Measurements from ENCODE around the gene DHDDS. TPM values are rescaled to one million over a fixed set of nuclear protein-coding genes. Genes with fewer than 3 reads are reported as not detected.

DHDDS gene
- total RNA-seq, 2 experiments from 2014 or later, result 39.0 to 45.1 TPM

DNA sequence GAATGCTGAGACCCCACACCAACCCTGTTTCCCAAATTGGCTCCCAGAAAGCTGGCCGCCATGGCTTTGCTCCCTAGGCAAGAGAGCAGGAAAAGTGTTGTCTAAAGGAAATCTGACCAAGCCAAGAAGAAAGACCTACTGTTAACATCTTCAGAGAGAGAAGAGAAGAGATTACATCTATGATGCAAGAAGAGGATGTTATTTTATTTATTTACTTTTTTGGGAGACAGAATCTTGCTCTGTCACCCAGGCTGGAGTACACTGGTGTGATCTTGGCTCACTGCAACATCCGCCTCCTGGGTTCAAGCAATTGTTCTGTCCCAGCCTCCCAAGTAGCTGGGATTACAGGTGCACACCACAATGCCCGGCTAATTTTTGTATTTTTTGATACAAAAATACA, 61.8 kb downstream of the DHDDS start:
- no peak overlapping the region for H3K27ac ChIP-seq (ENCODE audit: low read depth, low read length, poor library complexity, severe bottlenecking)
- H3K4me3 ChIP-seq (ENCODE audit: low read depth, low read length, poor library complexity, severe bottlenecking), result no peak overlapping the region
- H2AFZ ChIP-seq (ENCODE audit: low read length), result no peak overlapping the region
- no peak overlapping the region for H3K4me2 ChIP-seq (ENCODE audit: low read length)
- no peaks in the 10 kb centered on the region for H3K36me3 ChIP-seq (ENCODE audit: insufficient read depth, low read length)
- BruUV-seq (replicated peaks), result no TSS peak
- ChIA-PET CTCF (ENCODE audit: unreplicated experiment) (no interaction called here), POLR2A (no interaction called here)
- peaks cover 16% of the 10 kb centered on the region for H3K4me1 ChIP-seq (ENCODE audit: insufficient read depth, low read length, poor library complexity, severe bottlenecking)
- intact Hi-C loops (cut with micrococcal nuclease; ENCODE audit: unreplicated experiment), result no loop called here
- H4K20me1 ChIP-seq (ENCODE audit: insufficient read depth, low read length), result no peaks in the 10 kb centered on the region
- no peak for DNase-seq (ENCODE audit: low spot score)
- H3K9me2 ChIP-seq (ENCODE audit: insufficient read depth, low read length), result no peaks in the 10 kb centered on the region
- H3K79me2 ChIP-seq (ENCODE audit: insufficient read depth, low read depth, low read length), result no peaks in the 10 kb centered on the region
- no peak for TF ChIP-seq EZH2phosphoT487 (IDR thresholded peaks at IDR 0.05; ENCODE audit: borderline replicate concordance, low read depth, low read length)
- no peaks in the 10 kb centered on the region for H3K9me3 ChIP-seq (ENCODE audit: low read length)

DNA sequence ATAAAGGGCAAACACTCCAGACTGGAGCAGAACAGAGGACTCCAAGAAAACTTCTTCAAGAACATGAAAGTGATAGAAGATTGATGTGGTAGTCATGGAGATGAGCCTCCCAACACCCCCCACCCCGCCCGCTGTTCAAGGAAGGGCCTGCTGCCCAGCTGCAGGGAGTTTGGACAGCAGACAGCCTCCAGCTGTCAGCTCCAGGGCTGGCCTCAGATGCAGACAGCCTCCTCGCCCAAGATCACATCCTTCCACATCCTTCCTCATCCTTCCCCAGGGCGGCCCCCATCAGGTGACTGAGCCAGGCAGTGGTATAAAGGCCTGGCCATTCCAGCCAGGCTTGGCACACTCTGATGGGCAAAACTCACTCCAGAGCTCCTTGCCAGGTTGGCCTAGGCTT, 64.7 kb downstream of the DHDDS start:
- CTCF ChIA-PET (ENCODE audit: unreplicated experiment), result no interaction called here
- Histone ChIP-seq H3K9me2 (ENCODE audit: insufficient read depth, low read length) (no peaks in the 10 kb centered on the region), H4K20me1 (ENCODE audit: insufficient read depth, low read length) (no peaks in the 10 kb centered on the region), H3K4me2 (ENCODE audit: low read length) (no peak overlapping the region), H3K4me3 (ENCODE audit: low read depth, low read length, poor library complexity, severe bottlenecking) (no peak overlapping the region), H3K9me3 (ENCODE audit: low read length) (no peaks in the 10 kb centered on the region), H3K79me2 (ENCODE audit: insufficient read depth, low read depth, low read length) (peaks cover 3% of the 10 kb centered on the region; the same call in 1 of the 2 replicates), H3K36me3 (ENCODE audit: insufficient read depth, low read length) (no peaks in the 10 kb centered on the region), H2AFZ (ENCODE audit: low read length) (no peak overlapping the region), H3K27ac (ENCODE audit: low read depth, low read length, poor library complexity, severe bottlenecking) (no peak overlapping the region), H3K4me1 (ENCODE audit: insufficient read depth, low read length, poor library complexity, severe bottlenecking) (peaks cover 32% of the 10 kb centered on the region)
- intact Hi-C loops (cut with micrococcal nuclease; ENCODE audit: unreplicated experiment), result no loop called here
- POLR2A ChIA-PET, result interaction anchor here (0.7 kb wide), 1 partner anchor 221 kb away, joined by 3 read pairs; no protein-coding TSS in a partner anchor
- TF ChIP-seq, protein P1, sequence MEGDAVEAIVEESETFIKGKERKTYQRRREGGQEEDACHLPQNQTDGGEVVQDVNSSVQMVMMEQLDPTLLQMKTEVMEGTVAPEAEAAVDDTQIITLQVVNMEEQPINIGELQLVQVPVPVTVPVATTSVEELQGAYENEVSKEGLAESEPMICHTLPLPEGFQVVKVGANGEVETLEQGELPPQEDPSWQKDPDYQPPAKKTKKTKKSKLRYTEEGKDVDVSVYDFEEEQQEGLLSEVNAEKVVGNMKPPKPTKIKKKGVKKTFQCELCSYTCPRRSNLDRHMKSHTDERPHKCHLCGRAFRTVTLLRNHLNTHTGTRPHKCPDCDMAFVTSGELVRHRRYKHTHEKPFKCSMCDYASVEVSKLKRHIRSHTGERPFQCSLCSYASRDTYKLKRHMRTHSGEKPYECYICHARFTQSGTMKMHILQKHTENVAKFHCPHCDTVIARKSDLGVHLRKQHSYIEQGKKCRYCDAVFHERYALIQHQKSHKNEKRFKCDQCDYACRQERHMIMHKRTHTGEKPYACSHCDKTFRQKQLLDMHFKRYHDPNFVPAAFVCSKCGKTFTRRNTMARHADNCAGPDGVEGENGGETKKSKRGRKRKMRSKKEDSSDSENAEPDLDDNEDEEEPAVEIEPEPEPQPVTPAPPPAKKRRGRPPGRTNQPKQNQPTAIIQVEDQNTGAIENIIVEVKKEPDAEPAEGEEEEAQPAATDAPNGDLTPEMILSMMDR (conservative IDR thresholded peaks at IDR 0.05; ENCODE audit: low read length), result no peak
- TF ChIP-seq EZH2phosphoT487 (IDR thresholded peaks at IDR 0.05; ENCODE audit: borderline replicate concordance, low read depth, low read length), result no peak
- DNase-seq (ENCODE audit: low spot score), result no peak
- BruUV-seq (replicated peaks), result no TSS peak

DNA sequence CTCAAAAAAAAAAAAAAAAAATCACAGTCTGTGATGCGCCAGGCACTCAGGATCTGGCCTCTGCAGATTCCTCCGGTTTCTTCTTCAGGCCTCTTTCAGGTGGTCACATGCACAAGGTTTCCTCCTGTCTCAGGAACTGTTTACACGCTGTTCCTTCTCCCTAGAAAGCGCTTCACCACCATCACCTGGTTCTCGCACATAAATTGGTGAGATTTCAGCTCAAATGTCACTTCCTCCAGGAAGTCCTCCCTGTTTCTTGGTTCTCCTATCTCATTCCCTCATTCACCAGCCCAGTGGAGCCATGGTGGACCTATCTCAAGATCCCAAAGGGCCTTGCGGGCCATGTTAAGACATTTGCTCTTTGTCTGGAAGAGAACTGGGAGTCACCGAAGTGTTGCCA, 66.8 kb downstream of the DHDDS start:
- Histone ChIP-seq H3K4me2 (ENCODE audit: low read length) (peak overlapping the region; percentile 84; the same call in 1 of the 2 replicates), H4K20me1 (ENCODE audit: insufficient read depth, low read length) (no peaks in the 10 kb centered on the region), H3K79me2 (ENCODE audit: insufficient read depth, low read depth, low read length) (peaks cover 3% of the 10 kb centered on the region; the same call in 1 of the 2 replicates), H2AFZ (ENCODE audit: low read length) (no peak overlapping the region), H3K4me3 (ENCODE audit: low read depth, low read length, poor library complexity, severe bottlenecking) (no peak overlapping the region), H3K36me3 (ENCODE audit: insufficient read depth, low read length) (no peaks in the 10 kb centered on the region), H3K9me2 (ENCODE audit: insufficient read depth, low read length) (no peaks in the 10 kb centered on the region), H3K4me1 (ENCODE audit: insufficient read depth, low read length, poor library complexity, severe bottlenecking) (peaks cover 25% of the 10 kb centered on the region), H3K27ac (ENCODE audit: low read depth, low read length, poor library complexity, severe bottlenecking) (no peak overlapping the region), H3K9me3 (ENCODE audit: low read length) (no peaks in the 10 kb centered on the region)
- CTCF ChIA-PET (ENCODE audit: unreplicated experiment), result no interaction called here
- intact Hi-C loops (cut with micrococcal nuclease; ENCODE audit: unreplicated experiment), result no loop called here
- TF ChIP-seq, protein P1 (conservative IDR thresholded peaks at IDR 0.05; ENCODE audit: low read length), result no peak
- no peak for TF ChIP-seq EZH2phosphoT487 (IDR thresholded peaks at IDR 0.05; ENCODE audit: borderline replicate concordance, low read depth, low read length)
- no TSS peak for BruUV-seq (replicated peaks)
- POLR2A ChIA-PET, result interaction anchor here (0.7 kb wide), 1 partner anchor 153 kb away, joined by 5 read pairs; no protein-coding TSS in a partner anchor
- no peak for DNase-seq (ENCODE audit: low spot score)
